Activated naive CD4-positive, alpha-beta T cell treated with anti-CD3 and anti-CD28 coated beads, Interleukin-2, amount 50 U/mL, for 72 hours (primary cell): ENCODE data around the gene RBMX2. TPM values are rescaled to one million over a fixed set of nuclear protein-coding genes. Genes with fewer than 3 reads are reported as not detected.
"Not testable (repeated sequence)": the region's sequence is repeated elsewhere in the genome, so short reads cannot be mapped to it uniquely, and the experiment has no call there.

Experiments used
- ATAC-seq, 2 donors: fragments of 150-1000 bp; cut with Tn5 transposase; 2 replicates each; pipeline ENCODE4 v1.10.0; 2021; ENCODE audit warnings: mild to moderate bottlenecking in 2 of 2, moderate library complexity in 2 of 2
- DNase-seq, 2 donors: peaks; one replicate each; pipeline ENCODE4 v3.0.0; 2021 to 2022; ENCODE audit warnings: low spot score in 2 of 2
- H3K27ac Mint-ChIP-seq, 2 donors: one replicate each; pipeline ENCODE4 v1.8.0; 2022; ENCODE audit warnings: mild to moderate bottlenecking in 2 of 2, mixed read lengths in 2 of 2
- H3K36me3 Mint-ChIP-seq, 2 donors: one replicate each; pipeline ENCODE4 v1.8.0; 2022; ENCODE audit warnings: mixed read lengths in 2 of 2
- H3K9me3 Mint-ChIP-seq, 2 donors: one replicate each; pipeline ENCODE4 v1.8.0; 2022; ENCODE audit warnings: mixed read lengths in 2 of 2
- total RNA-seq, 2 donors: library from RNA; stranded (reverse); gene quantifications; one replicate each; pipeline ENCODE4 v1.2.3, GENCODE V29; 2022

RBMX2 gene
- total RNA-seq, 2 donors from 2014 or later = 27.2 to 51.3 TPM

- DNase-seq, ATAC-seq, H3K27ac Mint-ChIP-seq, H3K36me3 Mint-ChIP-seq, H3K9me3 Mint-ChIP-seq: not testable (repeated sequence)
These were observed 27.4 kb downstream of the RBMX2 start for GRCh38 chrX:130429236-130429635.

GRCh38 chrX:130435937-130436336 is 34.1 kb downstream of the RBMX2 start:
- no peaks in the 10 kb centered on the region for H3K36me3 Mint-ChIP-seq

GRCh38 chrX:130437996-130438395 is 36.2 kb downstream of the RBMX2 start:
- not testable (repeated sequence) for DNase-seq, H3K27ac Mint-ChIP-seq, ATAC-seq, H3K36me3 Mint-ChIP-seq, H3K9me3 Mint-ChIP-seq

More at GRCh38 chrX:130435937-130436336, 34.1 kb downstream of the RBMX2 start:
- ATAC-seq = no peak
- Mint-ChIP-seq H3K27ac (no peak overlapping the region), H3K9me3 (peaks cover 3 to 7% of the 10 kb centered on the region in 2 donors)
- no peak for DNase-seq

- ATAC-seq = no peak
- H3K36me3 Mint-ChIP-seq = no peaks in the 10 kb centered on the region
- no peak overlapping the region for H3K27ac Mint-ChIP-seq
- no peak for DNase-seq
- H3K9me3 Mint-ChIP-seq = peaks cover 3 to 4% of the 10 kb centered on the region in 2 donors
These were observed 42.1 kb downstream of the RBMX2 start for GRCh38 chrX:130443875-130444274.

GRCh38 chrX:130444641-130445336 is 43.0 kb downstream of the RBMX2 start:
- no peak for ATAC-seq
- no peaks in the 10 kb centered on the region for H3K9me3 Mint-ChIP-seq

GRCh38 chrX:130446974-130447373 is 45.2 kb downstream of the RBMX2 start:
- DNase-seq (no peak), ATAC-seq (no peak)
- peaks cover under 1% of the 10 kb centered on the region in 2 donors for H3K9me3 Mint-ChIP-seq
- no peak overlapping the region for H3K27ac Mint-ChIP-seq
- H3K36me3 Mint-ChIP-seq = peaks cover 2% of the 10 kb centered on the region in 2 donors

More at GRCh38 chrX:130444641-130445336, 43.0 kb downstream of the RBMX2 start:
- Mint-ChIP-seq H3K36me3 (no peaks in the 10 kb centered on the region), H3K27ac (no peak overlapping the region)
- no peak for DNase-seq

Other genes with a start within 250 kb of the RBMX2 start
- 10 to 100 TPM; 57.9 to 66.5 TPM for gene AIFM1, start 236.1 kb upstream of the RBMX2 start, total RNA-seq
- gene RAB33A, start 230.0 kb upstream of the RBMX2 start, total RNA-seq = 10 to 100 TPM; 22.8 to 34.8 TPM
- gene ZNF280C, start 133.1 kb upstream of the RBMX2 start, total RNA-seq = 1 to 10 TPM; 5.6 to 6.3 TPM
- gene SLC25A14, start 62.1 kb upstream of the RBMX2 start, total RNA-seq = 10 to 100 TPM; 13.3 to 15.5 TPM
- gene GPR119, start 16.3 kb upstream of the RBMX2 start, total RNA-seq = not detected